GM12874 (cell line): ENCODE measurements around the gene PRICKLE4.

Experiments used
- TF ChIP-seq, protein P1 (sequence below): IDR thresholded peaks from 2 replicates; pipeline ENCODE4 v1.5.1; 2011; ENCODE audit warnings: low read depth, mild to moderate bottlenecking, control low read depth, low read length, moderate library complexity; ENCODE audit not compliant: insufficient read depth

The PRICKLE4 gene

DNA sequence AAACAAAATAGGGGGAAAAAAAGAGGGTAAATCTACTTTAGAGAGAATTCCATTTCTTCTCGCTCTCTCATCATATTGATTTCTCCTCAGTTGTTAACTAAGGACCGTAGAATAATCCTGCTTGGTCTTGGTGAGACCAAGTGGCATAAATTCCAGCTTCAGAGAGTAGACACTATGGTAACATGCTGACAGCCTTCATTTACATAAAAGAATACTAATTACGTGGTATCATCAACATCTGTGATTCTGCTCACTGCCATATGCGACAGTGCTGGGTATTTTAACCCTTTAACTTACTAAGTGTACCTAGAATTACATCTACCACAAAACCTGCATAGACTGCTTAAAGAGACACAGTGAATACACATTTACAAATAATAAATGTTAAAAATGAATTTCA, 34.0 kb downstream of the PRICKLE4 start:
- TF ChIP-seq, protein P1, sequence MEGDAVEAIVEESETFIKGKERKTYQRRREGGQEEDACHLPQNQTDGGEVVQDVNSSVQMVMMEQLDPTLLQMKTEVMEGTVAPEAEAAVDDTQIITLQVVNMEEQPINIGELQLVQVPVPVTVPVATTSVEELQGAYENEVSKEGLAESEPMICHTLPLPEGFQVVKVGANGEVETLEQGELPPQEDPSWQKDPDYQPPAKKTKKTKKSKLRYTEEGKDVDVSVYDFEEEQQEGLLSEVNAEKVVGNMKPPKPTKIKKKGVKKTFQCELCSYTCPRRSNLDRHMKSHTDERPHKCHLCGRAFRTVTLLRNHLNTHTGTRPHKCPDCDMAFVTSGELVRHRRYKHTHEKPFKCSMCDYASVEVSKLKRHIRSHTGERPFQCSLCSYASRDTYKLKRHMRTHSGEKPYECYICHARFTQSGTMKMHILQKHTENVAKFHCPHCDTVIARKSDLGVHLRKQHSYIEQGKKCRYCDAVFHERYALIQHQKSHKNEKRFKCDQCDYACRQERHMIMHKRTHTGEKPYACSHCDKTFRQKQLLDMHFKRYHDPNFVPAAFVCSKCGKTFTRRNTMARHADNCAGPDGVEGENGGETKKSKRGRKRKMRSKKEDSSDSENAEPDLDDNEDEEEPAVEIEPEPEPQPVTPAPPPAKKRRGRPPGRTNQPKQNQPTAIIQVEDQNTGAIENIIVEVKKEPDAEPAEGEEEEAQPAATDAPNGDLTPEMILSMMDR, result no peak

DNA sequence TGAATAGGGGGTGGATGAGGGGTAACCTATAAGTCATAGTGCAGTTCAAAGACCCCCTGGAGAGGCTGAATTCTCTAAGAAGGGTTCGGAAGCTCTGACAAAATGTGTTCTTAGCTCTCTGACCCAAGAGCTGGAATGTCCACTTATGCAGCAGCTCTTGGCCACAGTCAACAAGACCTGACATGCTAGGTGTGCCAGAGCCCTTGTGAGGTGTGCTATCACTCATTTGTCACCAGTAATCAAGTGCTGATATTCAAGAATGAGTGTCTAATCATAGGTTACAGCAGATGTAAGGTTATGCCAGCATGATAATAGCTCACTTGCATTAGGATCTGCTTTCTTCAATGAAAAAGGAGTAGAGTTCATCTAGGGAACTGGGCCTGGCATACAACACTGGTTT, 35.0 kb downstream of the PRICKLE4 start:
- TF ChIP-seq, protein P1, result no peak

DNA sequence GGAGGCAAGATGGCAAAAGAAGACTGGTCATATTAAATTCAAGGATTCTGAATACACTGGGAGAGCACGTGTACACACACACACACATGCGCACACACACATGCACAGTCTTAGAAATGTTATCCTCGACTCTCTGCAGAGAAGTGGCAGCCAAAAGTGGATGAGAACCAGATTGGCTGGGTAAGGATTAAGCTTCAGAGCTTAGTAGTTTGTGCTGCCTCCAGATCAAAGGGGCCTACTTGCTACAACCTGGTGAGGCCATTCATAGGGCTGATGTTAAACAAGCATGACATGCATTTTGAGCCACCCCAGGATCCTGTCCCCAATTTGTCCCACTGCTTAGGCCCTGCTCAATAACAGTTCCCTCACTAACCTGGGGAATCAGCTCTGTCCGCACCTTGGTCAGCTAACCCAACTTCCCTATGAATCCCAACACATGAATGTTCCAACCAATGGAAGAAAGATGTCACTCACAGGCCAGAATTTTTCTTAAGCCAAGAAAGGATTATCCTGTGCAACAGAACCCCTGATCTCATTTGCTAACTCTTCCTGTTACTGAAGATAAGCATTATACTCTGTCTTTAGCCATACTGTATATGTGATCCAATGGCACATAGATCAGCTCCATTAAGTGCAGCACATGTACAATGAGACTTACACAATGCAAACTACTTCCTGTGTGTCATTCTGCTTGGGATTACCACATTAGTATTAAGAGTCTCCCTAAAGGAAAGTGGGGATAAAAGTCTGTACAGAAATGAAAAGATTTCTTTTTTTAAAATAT, 37.9 kb downstream of the PRICKLE4 start:
- TF ChIP-seq, protein P1, result no peak

GRCh38 chr6:41821266-41821665, 40.7 kb downstream of the PRICKLE4 start:
- TF ChIP-seq, protein P1, result no peak

GRCh38 chr6:41822021-41822420, 41.4 kb downstream of the PRICKLE4 start:
- TF ChIP-seq, protein P1, result no peak

- TF ChIP-seq, protein P1, result no peak
Observed at GRCh38 chr6:41823178-41823577, 42.6 kb downstream of the PRICKLE4 start.

GRCh38 chr6:41824571-41825569, 44.3 kb downstream of the PRICKLE4 start:
- TF ChIP-seq, protein P1, result no peak
